ELR (cell line): ENCODE data around the gene E2F7.

Experiments
- DNase-seq: peaks from one replicate; pipeline ENCODE4 v3.0.0-alpha.2; 2015; ENCODE audit warnings: low read depth

Gene E2F7

DNA sequence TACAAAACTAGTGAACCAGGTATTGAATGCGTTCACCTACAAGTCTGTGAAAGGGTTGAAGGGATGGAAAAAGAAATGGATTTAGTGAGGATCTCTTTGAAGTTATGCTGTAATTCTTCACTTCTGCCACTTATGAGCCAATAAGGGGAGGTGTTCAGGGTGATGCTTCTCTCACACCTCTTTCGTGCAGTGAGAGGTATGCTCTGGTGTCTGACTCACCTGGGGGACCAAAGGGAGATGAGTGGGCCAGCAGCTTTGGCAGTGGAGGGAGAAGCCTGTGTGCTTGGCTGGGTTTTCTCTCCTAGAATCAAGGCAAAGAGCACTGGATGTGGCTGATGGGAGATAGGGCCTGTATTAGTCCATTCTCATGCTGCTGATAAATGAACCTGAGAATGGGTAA lies 45.4 kb downstream of the E2F7 start:
- DNase-seq: no peak

DNA sequence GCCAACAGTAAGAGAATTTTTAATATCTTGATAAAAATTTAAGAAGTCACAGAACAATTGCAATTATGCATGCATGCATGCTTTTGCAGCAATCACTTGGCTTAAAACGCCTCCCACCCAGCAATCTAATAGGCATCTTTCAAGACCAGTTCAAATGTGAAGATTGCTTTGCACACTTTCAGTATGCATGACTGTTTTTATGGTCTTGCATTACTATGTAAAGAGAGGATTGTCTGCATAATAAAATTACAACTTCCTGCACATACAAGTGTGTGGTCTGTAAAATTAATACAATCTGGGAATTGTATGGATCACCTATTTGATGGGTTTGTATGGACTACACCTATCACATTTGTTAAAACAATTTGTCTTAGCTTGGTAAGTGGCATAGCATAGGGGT lies 48.8 kb downstream of the E2F7 start:
- no peak for DNase-seq

GRCh38 chr12:77013091-77013490 lies 52.3 kb downstream of the E2F7 start:
- no peak for DNase-seq

- peak; percentile 80 for DNase-seq
Observed at GRCh38 chr12:77010691-77011548, 54.4 kb downstream of the E2F7 start.

DNA sequence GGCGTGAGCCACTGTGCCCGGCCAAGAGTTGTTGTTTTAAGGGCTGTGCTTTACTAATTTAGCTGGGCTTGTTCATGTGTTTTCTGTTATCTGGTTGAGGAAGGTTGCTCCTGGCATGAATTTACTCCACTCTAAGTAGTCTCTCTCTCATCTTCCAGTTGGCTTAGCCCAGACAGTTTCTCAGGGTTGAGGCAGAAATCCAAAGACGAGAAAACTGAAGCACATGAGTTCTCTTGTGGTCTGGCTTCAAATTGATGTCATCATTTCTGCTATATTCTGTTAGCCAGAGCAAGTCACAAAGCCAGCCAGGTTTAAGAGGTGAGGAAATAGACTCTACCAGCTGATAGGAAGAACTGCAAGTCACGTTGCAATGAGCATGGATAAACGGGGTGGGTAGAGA lies 57.9 kb downstream of the E2F7 start:
- DNase-seq: no peak

DNA sequence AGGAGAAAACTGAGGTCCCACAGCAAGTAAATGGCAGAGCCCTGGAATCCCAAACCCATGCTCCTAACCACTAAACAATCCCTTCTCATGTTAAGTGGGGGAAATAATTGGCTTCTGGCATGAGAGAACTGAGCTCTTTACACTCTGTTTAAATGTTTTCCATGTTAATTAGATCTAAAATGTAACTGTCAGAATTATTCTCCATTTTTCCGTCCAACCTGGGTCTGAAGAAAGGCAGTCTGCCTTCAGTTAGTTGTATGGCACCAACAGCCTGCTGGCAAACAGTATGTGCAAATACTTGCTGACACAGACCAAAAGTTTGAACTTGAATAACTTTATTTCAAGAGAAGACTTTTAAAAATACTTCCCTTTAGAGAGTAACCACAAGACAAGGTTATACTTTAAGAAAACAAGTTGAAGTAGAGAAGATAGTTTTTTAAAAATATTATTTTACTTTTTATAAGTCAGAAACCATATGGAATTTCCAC lies 59.7 kb downstream of the E2F7 start:
- DNase-seq: no peak

DNA sequence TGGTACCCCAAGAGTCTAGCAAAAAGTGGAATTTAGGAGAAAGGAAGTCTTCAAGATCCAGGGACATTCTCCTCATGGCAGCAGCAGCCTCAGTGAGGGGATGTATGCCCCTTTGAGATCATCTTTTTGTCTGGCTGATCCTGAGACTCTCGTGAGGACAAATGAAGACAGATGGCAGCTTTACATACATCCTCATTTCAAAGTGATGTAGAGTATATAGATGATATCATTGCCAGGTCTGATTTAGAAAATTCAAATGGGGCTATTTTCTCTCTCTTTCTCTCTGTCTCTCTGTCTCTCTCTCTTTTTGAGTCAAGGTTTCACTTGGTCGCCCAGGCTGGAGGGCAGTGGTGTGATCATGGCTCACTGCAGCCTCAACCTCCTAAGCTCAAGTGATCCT lies 61.5 kb downstream of the E2F7 start:
- no peak for DNase-seq

DNA sequence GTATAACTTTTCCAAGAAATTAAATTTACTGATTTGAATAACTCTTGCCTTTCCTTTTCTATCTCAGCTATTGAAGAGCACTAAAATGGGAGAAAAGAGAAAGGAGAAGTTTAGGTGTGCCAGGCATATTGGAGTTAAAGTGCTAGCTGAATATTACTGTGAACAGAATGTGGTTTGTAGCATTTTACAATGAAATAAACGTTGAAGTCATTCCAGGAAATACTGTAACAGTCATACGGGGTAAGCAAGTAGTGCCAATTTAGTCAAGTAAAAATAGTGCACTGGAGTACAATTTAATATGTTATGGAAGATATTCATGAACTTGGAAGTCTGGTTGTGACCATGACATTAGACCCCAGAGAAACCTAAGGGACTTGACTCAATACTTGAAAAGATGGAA lies 62.1 kb downstream of the E2F7 start:
- DNase-seq: no peak

DNA sequence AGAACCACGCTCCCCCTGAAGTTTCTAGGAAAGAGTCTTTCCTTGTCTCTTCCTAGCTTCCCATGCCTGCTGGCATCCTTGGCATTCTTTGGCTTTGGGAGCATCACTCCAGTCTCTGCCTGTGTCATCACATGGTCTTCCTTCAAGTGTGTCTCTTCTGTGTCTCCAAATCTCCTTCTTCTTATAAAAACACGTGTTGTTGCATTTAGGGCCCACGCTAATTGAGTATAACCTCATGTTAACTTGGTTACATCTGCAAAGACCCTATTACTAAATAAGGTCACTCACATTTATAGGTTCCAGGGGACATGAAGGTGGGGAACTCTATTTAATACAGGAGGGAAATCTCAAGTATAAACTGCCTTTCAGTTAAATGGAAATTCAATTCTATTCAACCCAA lies 63.0 kb downstream of the E2F7 start:
- DNase-seq: no peak

GRCh38 chr12:77001276-77001675 lies 64.1 kb downstream of the E2F7 start:
- no peak for DNase-seq

GRCh38 chr12:76998908-76999556 lies 66.3 kb downstream of the E2F7 start:
- no peak for DNase-seq

GRCh38 chr12:76998386-76998785 lies 67.0 kb downstream of the E2F7 start:
- no peak for DNase-seq

GRCh38 chr12:76997011-76997780 lies 68.2 kb downstream of the E2F7 start:
- no peak for DNase-seq

- no peak for DNase-seq
Observed at GRCh38 chr12:76990716-76991115, 74.7 kb downstream of the E2F7 start.

- DNase-seq: no peak
Observed at GRCh38 chr12:76984566-76984965, 80.8 kb downstream of the E2F7 start.

GRCh38 chr12:76983420-76983819 lies 81.9 kb downstream of the E2F7 start:
- DNase-seq: no peak

- no peak for DNase-seq
Observed at GRCh38 chr12:76980196-76980595, 85.2 kb downstream of the E2F7 start.

DNA sequence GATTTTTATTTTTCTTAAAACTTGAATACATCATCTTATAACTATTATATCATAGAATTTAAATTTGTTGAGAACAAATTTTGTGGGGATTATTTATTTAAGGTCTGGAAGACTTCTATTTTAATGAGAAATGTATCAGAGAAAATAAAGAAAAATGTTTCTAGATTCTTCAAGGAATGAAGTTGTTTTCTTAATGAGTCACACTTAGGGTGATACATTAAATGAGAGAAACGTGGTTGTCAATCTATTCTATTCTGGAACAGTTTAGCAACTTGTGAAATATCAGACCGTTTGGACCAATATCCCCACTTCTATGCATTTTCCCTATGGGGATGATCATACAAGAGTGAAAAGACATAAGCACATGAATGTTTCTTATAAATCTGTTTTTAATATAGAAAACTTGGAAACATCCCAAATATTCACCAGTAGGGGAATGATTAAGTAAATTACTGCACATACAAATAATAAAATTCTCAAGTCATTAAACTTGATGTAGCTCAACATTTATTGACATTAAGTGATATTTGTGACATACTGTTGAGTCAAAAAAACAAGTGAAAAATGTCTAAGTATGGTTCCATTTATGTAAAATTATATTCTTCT lies 88.5 kb downstream of the E2F7 start:
- peak; percentile 15 for DNase-seq
